HG03442 (cell line): Measurements from ENCODE around the gene UMODL1.

Experiments used
- ATAC-seq: cut with Tn5 transposase; IDR thresholded peaks from one replicate; pipeline ENCODE4 v1.9.1; 2021; ENCODE audit warnings: mild to moderate bottlenecking, moderate library complexity; ENCODE audit not compliant: unreplicated experiment

Gene UMODL1

GRCh38 chr21:42146273-42146805, 75.2 kb downstream of the UMODL1 start:
- no peak for ATAC-seq

GRCh38 chr21:42146821-42147220, 75.7 kb downstream of the UMODL1 start:
- ATAC-seq = no peak

- no peak for ATAC-seq
These were observed 76.4 kb downstream of the UMODL1 start for GRCh38 chr21:42147386-42148020.

GRCh38 chr21:42148097-42148496, 77.0 kb downstream of the UMODL1 start:
- ATAC-seq = no peak

- ATAC-seq = no peak
These were observed 77.5 kb downstream of the UMODL1 start for GRCh38 chr21:42148584-42148983.

GRCh38 chr21:42149656-42150473, 78.7 kb downstream of the UMODL1 start:
- ATAC-seq = no peak

- no peak for ATAC-seq
These were observed 79.5 kb downstream of the UMODL1 start for GRCh38 chr21:42150474-42151085.

- no peak for ATAC-seq
These were observed 80.2 kb downstream of the UMODL1 start for GRCh38 chr21:42151148-42151947.

GRCh38 chr21:42151948-42152220, 80.8 kb downstream of the UMODL1 start:
- ATAC-seq = no peak

- no peak for ATAC-seq
These were observed 82.0 kb downstream of the UMODL1 start for GRCh38 chr21:42153046-42153686.

GRCh38 chr21:42153746-42154145, 82.6 kb downstream of the UMODL1 start:
- ATAC-seq = no peak

GRCh38 chr21:42154237-42155044, 83.3 kb downstream of the UMODL1 start:
- no peak for ATAC-seq

GRCh38 chr21:42155045-42155855, 84.1 kb downstream of the UMODL1 start:
- no peak for ATAC-seq

- no peak for ATAC-seq
These were observed 85.8 kb downstream of the UMODL1 start for GRCh38 chr21:42156690-42157605.

GRCh38 chr21:42157606-42158310, 86.6 kb downstream of the UMODL1 start:
- no peak for ATAC-seq

- ATAC-seq = no peak
These were observed 87.7 kb downstream of the UMODL1 start for GRCh38 chr21:42158846-42159245.

- no peak for ATAC-seq
These were observed 88.5 kb downstream of the UMODL1 start for GRCh38 chr21:42159560-42160110.
